Measurements from ENCODE around the gene RNF141.

RNF141 gene

DNA sequence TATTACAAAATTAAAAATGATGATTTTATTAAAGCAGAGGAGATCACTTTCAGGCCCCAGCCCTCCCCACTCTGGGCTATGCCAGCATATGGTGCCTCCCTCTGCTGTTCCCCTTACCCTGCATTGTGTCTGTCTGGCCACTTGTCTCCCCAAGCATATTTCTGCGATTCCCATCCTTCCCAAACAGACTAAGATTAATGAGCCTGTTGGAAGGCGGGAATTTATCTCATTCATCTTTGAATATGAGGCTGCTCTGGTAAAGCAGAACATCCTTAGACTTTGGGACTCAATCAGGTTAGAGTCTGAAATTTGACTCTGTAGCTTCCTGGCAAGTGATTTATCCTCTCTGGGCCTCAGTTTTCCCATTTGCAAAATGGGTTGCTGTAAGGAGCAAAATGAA lies 60.2 kb downstream of the RNF141 start:
- POLR2A ChIA-PET, result no interaction called here
- TF ChIP-seq, protein P1, sequence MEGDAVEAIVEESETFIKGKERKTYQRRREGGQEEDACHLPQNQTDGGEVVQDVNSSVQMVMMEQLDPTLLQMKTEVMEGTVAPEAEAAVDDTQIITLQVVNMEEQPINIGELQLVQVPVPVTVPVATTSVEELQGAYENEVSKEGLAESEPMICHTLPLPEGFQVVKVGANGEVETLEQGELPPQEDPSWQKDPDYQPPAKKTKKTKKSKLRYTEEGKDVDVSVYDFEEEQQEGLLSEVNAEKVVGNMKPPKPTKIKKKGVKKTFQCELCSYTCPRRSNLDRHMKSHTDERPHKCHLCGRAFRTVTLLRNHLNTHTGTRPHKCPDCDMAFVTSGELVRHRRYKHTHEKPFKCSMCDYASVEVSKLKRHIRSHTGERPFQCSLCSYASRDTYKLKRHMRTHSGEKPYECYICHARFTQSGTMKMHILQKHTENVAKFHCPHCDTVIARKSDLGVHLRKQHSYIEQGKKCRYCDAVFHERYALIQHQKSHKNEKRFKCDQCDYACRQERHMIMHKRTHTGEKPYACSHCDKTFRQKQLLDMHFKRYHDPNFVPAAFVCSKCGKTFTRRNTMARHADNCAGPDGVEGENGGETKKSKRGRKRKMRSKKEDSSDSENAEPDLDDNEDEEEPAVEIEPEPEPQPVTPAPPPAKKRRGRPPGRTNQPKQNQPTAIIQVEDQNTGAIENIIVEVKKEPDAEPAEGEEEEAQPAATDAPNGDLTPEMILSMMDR (IDR thresholded peaks at IDR 0.05; ENCODE audit: control extremely low read depth, extremely low read depth, low read depth, missing control alignments), result no peak
- DNase-seq (ENCODE audit: extremely low spot score), result no peak
- CTCF ChIA-PET, result interaction anchor here (1.2 to 1.6 kb wide), 6 partner anchors 10 to 115 kb away, joined by 3 to 4 read pairs (median 3); partner anchors contain the start of gene RNF141

DNA sequence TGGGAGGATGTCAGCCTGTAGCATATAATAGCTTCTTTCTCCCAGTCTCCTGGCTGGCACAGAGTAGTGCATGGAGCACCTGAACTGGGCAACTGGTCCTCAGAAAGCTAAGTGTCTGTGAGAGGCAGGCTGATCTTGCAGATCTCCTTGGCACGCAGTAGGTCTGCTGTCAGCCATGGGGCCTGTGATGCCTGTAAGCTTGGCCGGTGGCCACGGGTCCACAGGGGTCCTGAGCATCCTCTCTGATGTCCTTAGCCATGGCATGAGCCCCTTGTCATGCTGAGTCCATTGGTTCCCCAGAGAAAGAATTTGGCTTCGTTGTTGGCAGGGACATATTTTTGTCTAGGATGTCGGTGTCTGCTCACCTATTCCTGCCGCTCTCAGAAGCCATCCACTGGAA lies 61.0 kb downstream of the RNF141 start:
- POLR2A ChIA-PET, result no interaction called here
- TF ChIP-seq, protein P1 (IDR thresholded peaks at IDR 0.05; ENCODE audit: control extremely low read depth, extremely low read depth, low read depth, missing control alignments), result no peak
- CTCF ChIA-PET, result interaction anchor here (0.7 to 1.6 kb wide), 5 partner anchors 17 to 65 kb away, joined by 3 to 4 read pairs (median 4); partner anchors contain the start of gene RNF141
- DNase-seq (ENCODE audit: extremely low spot score), result no peak

DNA sequence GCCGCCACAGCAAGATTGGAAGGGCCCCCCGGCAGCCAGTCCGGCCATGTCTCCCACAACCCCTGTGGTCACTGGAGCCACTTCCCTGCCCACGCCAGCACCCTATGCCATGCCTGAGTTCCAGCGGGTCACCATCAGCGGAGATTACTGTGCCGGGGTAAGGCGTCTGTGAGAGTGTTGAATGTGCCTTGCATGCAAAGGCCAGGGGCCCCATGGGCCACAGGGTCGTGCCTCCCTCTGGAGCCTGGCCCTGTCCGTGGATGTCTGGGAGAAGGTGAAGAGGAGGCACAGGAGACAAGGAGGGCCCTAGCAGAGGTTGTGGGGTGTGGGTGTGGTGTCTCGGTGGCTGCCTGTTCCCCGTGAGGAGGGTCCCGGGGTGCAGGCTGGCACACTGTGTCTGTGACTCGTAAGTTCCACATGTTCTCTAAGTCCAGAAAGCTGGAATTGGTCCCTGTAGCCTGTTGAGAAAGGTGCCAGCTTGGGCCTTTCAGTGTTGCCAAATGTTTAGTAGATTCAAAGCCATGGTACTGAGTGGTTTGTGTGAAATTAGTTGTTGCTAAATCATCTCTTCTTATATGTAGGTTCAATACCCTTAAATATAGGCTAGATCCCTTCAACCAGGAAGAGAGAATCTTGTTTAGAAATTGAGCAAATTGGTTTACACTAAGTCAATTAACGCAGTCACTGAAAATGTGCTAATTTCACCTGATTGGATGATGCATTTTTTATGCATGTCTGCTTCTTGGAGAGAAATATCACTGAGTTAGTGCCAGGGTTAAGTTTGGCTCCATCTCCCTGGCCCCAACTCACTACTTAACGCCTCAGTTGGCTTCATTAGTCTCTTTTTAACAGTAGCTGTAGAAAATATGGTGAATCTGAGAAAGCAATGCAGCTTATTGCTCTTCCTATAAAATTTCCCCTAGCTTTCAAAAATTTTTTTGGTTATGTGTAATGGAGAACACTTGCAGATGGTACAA lies 62.1 kb downstream of the RNF141 start:
- CTCF ChIA-PET, result interaction anchor here (0.7 to 1.3 kb wide), 3 partner anchors 18 to 29 kb away, joined by 3 to 4 read pairs (median 4); no protein-coding TSS in a partner anchor
- POLR2A ChIA-PET, result no interaction called here
- no peak for DNase-seq (ENCODE audit: extremely low spot score)
- TF ChIP-seq, protein P1 (IDR thresholded peaks at IDR 0.05; ENCODE audit: control extremely low read depth, extremely low read depth, low read depth, missing control alignments), result no peak

DNA sequence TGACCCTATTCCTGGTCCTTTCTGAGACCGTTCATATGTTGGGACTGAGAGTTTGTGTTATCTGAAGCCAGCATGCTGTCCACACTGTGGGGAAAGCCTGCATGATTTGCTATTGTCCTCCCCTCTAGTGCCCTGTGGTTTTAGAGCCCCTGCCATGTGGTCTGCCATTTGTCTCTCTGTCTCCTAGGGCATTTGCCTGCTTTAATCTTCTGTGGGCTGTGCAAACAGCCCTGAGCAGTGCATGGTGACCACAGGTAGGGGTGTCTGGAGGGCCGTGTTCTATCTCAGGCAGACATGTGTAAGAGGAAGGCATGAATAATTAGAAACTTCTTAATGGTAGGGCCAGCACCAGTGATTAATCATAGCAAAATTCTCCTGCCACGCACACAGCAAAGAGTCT lies 62.9 kb downstream of the RNF141 start:
- ChIA-PET CTCF (no interaction called here), POLR2A (no interaction called here)
- TF ChIP-seq, protein P1 (IDR thresholded peaks at IDR 0.05; ENCODE audit: control extremely low read depth, extremely low read depth, low read depth, missing control alignments), result no peak
- DNase-seq (ENCODE audit: extremely low spot score), result no peak

DNA sequence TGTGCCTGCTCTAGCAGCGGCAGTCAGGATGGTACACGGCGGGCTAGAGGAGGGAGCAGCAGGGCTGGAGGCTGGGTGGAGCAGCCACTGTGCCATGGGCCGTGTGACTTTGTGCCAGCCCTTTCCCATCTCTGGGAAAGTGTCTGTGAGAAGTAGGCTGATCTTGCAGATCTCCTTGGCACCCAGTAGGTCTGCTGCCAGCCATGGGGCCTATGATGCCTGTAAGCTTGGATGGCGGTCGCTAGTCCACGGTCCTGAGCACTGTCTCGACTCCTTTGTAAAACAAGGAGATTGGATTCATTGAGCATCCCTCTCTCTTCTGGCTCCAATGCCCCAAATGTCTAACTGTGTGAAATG lies 63.3 kb downstream of the RNF141 start:
- CTCF ChIA-PET, result no interaction called here
- DNase-seq (ENCODE audit: extremely low spot score), result no peak
- POLR2A ChIA-PET, result no interaction called here
- TF ChIP-seq, protein P1 (IDR thresholded peaks at IDR 0.05; ENCODE audit: control extremely low read depth, extremely low read depth, low read depth, missing control alignments), result no peak

DNA sequence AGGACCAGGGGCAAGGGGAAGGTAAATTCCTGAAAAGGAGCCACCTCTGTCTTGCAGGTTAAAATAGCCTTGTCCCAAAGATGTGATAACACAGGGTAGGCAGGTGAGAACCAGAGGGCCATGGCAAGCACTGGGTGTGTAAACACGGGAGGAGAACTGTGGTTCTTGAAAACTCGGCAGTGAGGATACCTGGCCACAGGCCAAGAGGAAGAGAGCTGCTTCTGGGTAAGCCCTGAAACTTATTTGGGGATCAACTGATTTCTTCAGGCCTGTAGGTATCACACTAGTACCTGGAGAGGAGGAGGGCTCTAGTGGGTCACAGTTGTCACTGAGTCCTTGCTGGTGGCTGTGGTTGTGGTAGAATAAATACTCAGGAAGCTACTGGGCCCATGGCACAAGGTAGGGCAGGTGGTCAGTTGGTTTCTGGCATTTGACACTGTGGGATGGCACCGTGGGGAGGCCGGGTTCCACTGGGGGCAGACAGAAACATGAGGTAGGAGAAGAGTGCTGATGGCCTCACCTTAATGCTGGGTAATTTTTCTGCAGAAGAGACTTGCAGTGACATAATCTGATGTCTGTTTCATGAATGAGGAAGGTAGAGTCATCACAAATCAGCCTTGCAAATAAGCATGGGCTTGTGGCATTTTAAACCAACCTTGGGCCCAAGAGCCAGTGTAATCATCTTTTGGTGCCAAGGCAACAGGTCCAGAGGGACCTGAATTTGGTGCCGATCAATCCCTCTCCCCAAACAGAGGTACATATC lies 63.9 kb downstream of the RNF141 start:
- ChIA-PET CTCF (interaction anchor here (1.3 to 1.7 kb wide), 4 partner anchors 11 to 64 kb away, joined by 3 to 6 read pairs (median 4); partner anchors contain the start of gene RNF141), POLR2A (no interaction called here)
- TF ChIP-seq, protein P1 (IDR thresholded peaks at IDR 0.05; ENCODE audit: control extremely low read depth, extremely low read depth, low read depth, missing control alignments), result no peak
- no peak for DNase-seq (ENCODE audit: extremely low spot score)

All from GM10248 (cell line).